Hair follicle dermal papilla cell (primary cell): Measurements from ENCODE around the gene RPS18. TPM values are rescaled to one million over a fixed set of nuclear protein-coding genes. Genes with fewer than 3 reads are reported as not detected.

Experiments used
- total RNA-seq: library from RNA; depleted of rRNA; stranded (reverse); fragments of >200 nt; gene quantifications from 2 replicates; pipeline ENCODE4 v1.2.3, GENCODE V29; 2012

Gene RPS18
- total RNA-seq, result 1,654 and 1,656 TPM in 2 replicates

GRCh38 chr6:33271468-33272274, at the start of gene RPS18, which contains the start of gene VPS52:
RPS18 (plus strand) TSS chr6:33272075; CDS start chr6:33272120, 45 bp downstream.
VPS52 (minus strand) TSS chr6:33271876; CDS start chr6:33271675, 201 bp downstream.

DNA sequence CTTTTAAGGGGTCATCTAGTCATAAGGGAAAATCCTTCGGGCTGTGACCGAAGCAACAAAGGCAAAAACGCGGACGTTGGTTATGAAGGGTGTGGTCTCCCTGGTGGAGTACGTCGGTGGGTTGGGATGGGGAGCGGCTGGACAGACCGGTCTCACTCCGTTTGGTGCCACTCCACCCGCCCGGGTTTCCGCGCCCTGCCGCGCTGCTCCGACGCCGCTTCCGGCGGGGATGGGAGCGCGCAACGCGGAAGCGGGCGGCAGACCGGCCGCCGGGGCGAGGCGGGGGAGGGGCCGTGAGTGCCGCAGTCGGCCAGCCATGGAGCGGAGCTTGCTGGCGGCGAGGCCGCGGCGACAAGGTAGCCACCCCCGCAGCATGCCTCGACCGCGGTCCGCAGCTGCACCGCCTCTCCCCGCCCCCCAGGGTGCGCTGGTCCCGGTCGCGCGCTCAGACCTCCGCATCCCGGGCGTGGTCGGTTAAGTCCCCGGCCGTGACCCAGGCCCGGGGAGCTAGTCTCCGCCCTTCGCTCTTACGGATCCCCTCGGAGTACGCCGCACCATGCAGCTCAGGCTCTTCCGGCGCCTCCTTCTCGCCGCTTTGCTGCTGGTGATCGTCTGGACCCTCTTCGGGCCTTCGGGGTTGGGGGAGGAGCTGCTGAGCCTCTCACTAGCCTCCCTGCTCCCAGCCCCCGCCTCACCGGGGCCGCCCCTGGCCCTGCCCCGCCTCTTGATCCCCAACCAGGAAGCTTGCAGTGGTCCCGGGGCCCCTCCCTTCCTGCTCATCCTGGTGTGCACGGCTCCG, 5.2 kb downstream of the RPS18 start, which contains the start of gene B3GALT4:
TSS of gene B3GALT4 (plus strand) at position 260 of the 799 bp plus-strand sequence. CDS start at position 557, 297 bp downstream.

GRCh38 chr6:33288921-33289783, 17.3 kb downstream of the RPS18 start, which contains the start of the genes PFDN6 and WDR46:
PFDN6 (plus strand) TSS chr6:33289601; CDS start chr6:33289857, 256 bp downstream.
WDR46 (minus strand) TSS chr6:33289239; CDS start chr6:33289170, 69 bp downstream.

GRCh38 chr6:33298773-33299236, 26.9 kb downstream of the RPS18 start, which contains the start of gene RGL2:
RGL2 (minus strand) TSS chr6:33298942; CDS start chr6:33298610, 332 bp downstream.

DNA sequence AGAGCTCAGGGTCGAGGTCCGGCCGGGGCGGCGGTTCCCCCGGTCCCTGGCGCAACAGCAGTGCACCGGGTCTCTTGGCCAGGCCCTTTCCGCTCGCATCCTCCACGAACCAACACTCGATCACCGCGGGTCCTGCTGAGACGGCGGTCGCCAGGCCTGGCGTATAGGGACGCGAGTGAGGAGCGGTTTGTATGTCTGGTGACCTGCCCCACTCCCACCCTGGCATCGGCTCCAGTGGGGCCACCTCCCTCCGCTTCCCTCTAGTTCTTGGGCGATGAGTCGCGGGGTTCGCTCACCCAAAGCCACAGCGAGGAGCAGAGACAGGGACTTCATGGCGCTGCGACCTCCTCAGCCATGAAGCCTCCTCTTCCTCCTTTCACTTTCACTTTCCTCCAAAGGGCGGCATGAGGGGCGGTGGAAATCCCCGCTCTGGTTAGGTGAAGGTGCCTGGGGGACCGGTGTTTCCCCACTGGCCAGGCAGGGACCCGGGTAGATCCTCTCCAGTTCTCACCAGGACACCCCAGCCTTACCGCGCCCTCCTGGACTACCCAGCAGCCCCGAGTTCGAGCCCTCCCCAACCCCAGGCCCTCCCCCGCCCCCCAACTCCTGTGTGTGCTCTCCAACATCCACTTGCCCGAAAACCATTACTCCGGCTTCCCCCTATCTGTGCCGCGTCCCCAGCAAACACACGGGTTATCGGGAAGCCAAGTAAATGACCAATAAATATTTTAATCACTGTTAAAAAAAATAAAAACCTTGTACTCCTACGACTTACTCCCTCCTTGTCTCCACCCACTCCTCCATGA, 42.0 kb downstream of the RPS18 start, which contains the start of gene TAPBP:
TSS of gene TAPBP (minus strand) at position 370 of the 806 bp plus-strand sequence. CDS start at position 333, 37 bp downstream.

GRCh38 chr6:33317669-33318425, 46.0 kb downstream of the RPS18 start, which contains the start of gene ZBTB22:
ZBTB22 (minus strand) TSS chr6:33317744; CDS start chr6:33316916, 828 bp downstream.

Other genes starting within 250 kb of the RPS18 start
- gene HLA-DPA1, start 198.4 kb upstream of the RPS18 start, total RNA-seq, result 6.7 and 12.2 TPM in 2 replicates
- gene HLA-DPB1, start 196.1 kb upstream of the RPS18 start, total RNA-seq, result 10.9 and 18.3 TPM in 2 replicates
- 0.61 and 0.65 TPM in 2 replicates for gene COL11A2, start 79.6 kb upstream of the RPS18 start, total RNA-seq
- 28.4 and 30.5 TPM in 2 replicates for gene RXRB, start 71.4 kb upstream of the RPS18 start, total RNA-seq
- 132 and 144 TPM in 2 replicates for gene SLC39A7, start 71.2 kb upstream of the RPS18 start, total RNA-seq
- 5.0 and 5.2 TPM in 2 replicates for gene HSD17B8, start 67.4 kb upstream of the RPS18 start, total RNA-seq
- 23.4 and 24.3 TPM in 2 replicates for gene RING1, start 63.6 kb upstream of the RPS18 start, total RNA-seq
- gene VPS52, start 199 bp upstream of the RPS18 start, total RNA-seq, result 43.7 and 47.2 TPM in 2 replicates
- gene B3GALT4, start 5.0 kb downstream of the RPS18 start, total RNA-seq, result 10.6 and 12.8 TPM in 2 replicates
- 61.9 and 68.6 TPM in 2 replicates for gene WDR46, start 17.2 kb downstream of the RPS18 start, total RNA-seq
- gene PFDN6, start 17.5 kb downstream of the RPS18 start, total RNA-seq, result 11.5 and 11.7 TPM in 2 replicates
- gene RGL2, start 26.9 kb downstream of the RPS18 start, total RNA-seq, result 20.6 and 26.8 TPM in 2 replicates
- gene TAPBP, start 42.0 kb downstream of the RPS18 start, total RNA-seq, result 132 and 146 TPM in 2 replicates
- gene ZBTB22, start 45.7 kb downstream of the RPS18 start, total RNA-seq, result 22.7 and 25.7 TPM in 2 replicates
- gene DAXX, start 50.9 kb downstream of the RPS18 start, total RNA-seq, result 42.5 and 50.6 TPM in 2 replicates
- 2.9 TPM in 2 replicates for gene KIFC1, start 119.7 kb downstream of the RPS18 start, total RNA-seq
- gene PHF1, start 138.9 kb downstream of the RPS18 start, total RNA-seq, result 30.7 and 31.0 TPM in 2 replicates
- 84.7 and 114 TPM in 2 replicates for gene CUTA, start 146.0 kb downstream of the RPS18 start, total RNA-seq
- 6.1 and 8.8 TPM in 2 replicates for gene SYNGAP1, start 148.0 kb downstream of the RPS18 start, total RNA-seq
- 3.5 and 4.2 TPM in 2 replicates for gene ZBTB9, start 182.5 kb downstream of the RPS18 start, total RNA-seq